OCI-LY3 (cell line): ENCODE measurements around the gene KIF25.

Experiments used
- CTCF ChIP-seq: fragments of 200-600, 300-600 bp; sonication (generic); IDR thresholded peaks from 2 replicates; pipeline ENCODE4 v1.5.1; 2014; ENCODE audit warnings: antibody characterized with exemption, low read length, low read depth
- EZH2phosphoT487 ChIP-seq: fragments of 200-600 bp; shearing (Covaris generic); IDR thresholded peaks from 2 replicates; pipeline ENCODE4 v1.6.1; 2018; ENCODE audit warnings: antibody characterized with exemption, mixed run types, low read depth

- no peak for TF ChIP-seq CTCF
- no peak for TF ChIP-seq EZH2phosphoT487
These were observed 49.8 kb upstream of the KIF25 start for GRCh38 chr6:167947716-167948115.
